GM12801 (cell line): Measurements from ENCODE around the gene GNMT.

Experiments used
- CTCF ChIP-seq: IDR thresholded peaks from one replicate; pipeline ENCODE4 v1.5.1; 2011; ENCODE audit warnings: control low read depth; ENCODE audit not compliant: insufficient read length; ENCODE audit errors: extremely low read depth

GNMT gene

GRCh38 chr6:42970871-42971612 lies 10.5 kb downstream of the GNMT start:
- TF ChIP-seq CTCF, result no peak

DNA sequence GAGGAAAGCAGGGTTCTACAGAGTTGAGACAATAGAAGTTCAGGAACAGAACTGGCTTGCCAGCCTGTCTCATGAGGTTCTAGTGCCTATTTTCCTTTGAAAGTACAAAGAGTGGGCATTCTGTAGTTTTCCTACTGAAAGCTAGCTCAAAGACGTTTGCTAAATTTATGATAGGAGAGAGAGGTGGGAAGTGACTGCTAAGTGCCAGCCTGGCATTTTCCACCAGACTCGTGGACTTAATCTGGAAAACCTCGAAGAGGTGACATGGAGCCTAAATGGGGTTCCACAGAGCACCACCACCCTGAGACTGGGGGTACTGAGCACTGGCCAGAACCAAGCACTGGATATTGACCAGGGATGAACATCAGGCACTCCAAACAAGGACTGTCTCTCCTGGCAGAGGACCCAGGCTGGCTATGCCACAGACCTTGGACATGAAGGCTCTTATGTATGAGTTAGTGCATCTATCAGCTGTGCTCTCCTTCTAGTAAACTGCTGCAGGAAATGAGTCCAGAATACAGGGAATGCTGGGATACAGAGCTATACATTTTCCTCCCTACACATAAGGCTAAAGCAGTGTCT lies 11.3 kb downstream of the GNMT start:
- TF ChIP-seq CTCF, result no peak

GRCh38 chr6:42973926-42974325 lies 13.4 kb downstream of the GNMT start:
- no peak for TF ChIP-seq CTCF

DNA sequence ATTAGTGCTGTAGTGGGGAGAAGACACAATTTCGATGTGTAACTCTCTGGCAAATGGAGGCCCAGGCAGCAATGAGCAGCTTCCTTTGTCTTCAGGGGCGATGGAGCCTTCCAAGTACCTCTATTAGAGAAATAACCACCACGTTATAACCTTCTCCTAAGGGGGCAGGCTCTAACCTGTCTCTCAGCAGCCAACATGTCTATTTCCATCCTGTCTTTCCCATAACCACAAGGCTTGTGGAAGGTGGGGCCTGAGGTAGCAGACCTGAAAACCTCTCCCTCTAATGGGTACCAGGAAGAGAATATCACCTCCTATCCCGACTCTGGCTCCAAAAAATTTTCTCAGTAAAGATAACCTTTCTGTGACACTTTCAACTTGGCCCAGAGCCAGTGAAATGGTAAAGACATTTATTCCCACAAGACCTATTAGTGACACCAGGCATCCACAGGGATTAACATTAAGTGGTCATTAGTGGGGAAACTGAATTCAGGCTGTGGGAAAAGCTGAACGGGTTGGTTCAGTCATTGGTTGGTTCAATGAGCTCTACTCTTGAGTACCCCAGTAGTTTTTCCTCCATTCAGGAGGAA lies 14.5 kb downstream of the GNMT start:
- TF ChIP-seq CTCF, result no peak

DNA sequence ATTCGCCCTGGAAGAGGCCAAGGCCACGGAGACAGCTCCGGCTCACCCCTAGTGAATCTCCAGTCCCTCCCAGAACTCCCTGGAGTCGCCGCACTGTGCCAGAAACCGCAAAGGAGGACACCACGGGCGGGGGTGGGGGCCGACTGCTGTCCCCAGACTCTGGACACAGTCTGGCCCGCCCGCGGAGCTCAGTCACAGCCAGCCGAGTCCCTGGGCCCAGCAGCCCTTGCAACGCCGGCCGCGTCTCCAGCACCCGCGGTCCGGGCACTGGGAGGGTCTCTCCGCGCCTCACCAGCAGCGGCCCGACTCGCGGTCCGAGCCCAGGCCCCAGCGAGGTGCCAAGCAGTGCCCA lies 17.9 kb downstream of the GNMT start:
- TF ChIP-seq CTCF, result no peak

DNA sequence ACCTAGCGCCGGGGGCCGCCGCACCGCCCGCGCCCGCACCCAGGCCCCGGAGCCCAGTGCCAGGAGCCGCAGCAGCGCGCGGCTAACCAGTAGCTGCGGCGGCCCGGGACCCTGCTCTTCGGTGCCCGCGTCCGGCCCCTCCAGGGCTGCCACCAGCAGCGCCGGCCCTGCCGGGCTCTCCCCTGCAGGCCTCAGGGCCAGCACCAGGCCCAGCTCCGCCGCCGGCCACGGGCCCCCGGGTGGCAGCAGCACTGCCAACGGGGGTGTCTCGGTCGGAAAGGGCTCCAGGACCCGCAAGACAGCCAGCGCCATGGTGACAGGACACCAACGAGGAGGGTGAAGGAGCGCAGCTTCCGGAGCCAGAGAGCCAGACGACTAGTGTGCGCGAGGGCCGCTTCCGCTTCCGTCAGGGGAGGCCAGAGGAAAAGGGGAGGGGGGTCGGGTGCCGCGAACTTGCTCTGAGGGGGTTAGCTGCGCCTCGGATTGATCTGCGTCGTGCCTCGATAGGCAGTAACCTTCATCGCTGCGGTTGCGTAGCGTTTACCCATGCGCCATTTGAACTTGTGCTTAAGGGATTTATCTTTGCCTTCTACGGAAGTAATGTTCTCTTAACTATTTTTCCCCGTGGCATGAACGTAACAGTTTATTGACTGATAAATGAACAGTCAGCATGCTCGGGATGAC lies 18.4 kb downstream of the GNMT start, which contains the start of gene PEX6:
Gene PEX6 (minus strand): TSS at position 343 of the 684 bp plus-strand sequence. CDS start 31 bp downstream, at position 312.
- no peak for TF ChIP-seq CTCF

- TF ChIP-seq CTCF, result no peak
Observed at GRCh38 chr6:42979523-42980177, 19.1 kb downstream of the GNMT start.
